ENCODE results near the gene RAD51B.

The RAD51B gene

DNA sequence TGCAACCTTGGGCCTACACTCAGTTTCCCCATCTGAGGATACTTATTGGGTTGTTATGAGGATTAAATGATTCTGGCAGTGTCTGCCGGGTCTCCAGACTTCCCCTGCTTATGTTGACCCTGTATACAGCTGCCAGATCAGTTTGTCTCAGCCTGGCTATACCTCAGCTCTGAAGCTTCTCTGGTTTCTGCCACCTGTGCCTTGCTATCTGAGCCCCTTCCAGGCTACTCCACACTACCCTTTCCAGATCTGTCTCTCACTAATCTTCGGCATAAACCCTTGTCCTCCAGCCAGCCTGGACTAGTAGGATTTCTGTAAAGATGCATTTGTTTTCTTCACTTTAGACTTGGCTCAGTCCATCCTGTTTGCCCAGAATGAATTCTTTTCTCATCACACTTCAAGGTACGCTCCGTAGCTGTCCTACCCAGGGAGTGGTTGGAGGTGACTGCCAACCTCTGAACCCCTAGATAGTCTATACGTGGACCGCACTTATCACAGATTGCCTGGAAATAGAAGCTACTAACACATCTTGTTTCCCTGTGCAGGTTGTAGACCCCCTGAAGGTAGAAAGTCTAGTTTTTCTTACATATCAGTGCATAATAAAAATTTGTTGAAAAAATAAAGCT is 422.4 kb downstream of the RAD51B start:
- no peak for TF ChIP-seq ZNF274 (IDR thresholded peaks at IDR 0.05; ENCODE audit: low read depth, low read length)
- no peak overlapping the region for H3K4me3 ChIP-seq (ENCODE audit: low read length)

DNA sequence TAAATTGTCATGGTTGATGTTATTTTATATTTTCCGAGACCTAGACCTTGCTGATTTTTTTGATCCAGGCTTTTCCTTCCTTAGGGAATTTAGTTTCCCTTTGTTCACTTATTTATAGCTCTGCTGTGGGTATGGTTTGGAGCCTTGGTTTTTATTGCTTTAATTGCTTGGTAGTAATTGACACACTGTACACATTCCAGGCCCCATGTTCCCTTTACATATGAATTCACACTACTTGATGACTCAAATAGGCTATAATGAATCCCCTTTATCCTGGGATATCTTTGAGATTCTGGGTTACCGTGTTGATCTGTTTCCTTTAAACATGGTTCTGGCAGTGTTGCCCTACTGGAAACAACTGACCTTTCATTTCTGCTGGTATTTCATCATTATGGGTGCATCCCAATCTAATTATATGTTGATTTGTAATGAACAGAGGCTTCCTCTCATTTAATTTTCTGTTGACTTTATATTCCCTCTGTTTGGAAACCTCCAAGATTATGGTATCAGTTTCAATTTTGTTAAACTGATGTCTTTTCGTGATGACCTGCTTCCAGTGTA is 424.0 kb downstream of the RAD51B start:
- no peak for TF ChIP-seq ZNF274 (IDR thresholded peaks at IDR 0.05; ENCODE audit: low read depth, low read length)

DNA sequence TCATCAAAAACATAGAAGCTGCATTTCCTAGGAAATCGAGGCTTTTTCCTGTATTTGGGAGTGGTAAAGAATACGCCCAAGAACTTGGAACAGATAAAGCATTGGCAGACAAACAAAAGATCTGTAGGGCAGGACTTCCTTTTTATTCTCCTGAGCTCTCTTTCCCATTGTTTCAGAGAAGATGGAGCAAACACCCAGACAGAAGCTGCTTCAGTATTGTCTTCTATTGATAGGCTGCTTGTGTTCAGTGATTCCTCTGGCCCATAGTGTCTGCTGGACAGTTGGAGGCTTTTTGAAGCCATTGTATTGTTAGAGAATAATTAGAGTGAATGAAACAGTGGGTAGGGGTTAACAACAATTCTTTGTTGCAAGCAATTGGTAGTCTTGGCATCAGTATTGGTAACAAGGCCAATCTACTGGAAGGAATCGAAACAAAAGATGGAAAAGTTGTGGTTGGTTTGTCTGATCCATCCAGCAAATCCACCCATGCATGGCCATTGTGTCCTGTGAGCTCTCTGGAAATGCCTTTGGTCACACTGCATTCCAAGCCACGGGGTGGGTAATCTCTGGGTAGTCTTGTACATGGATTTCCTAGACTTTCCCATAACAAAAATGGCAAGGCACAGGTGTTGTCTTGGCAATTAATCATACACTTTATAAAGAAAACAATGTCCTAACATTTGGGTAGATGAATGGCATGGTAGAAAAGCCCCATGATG is 424.8 kb downstream of the RAD51B start:
- no peak overlapping the region for H3K4me3 ChIP-seq (ENCODE audit: low read length)
- TF ChIP-seq ZNF274 (IDR thresholded peaks at IDR 0.05; ENCODE audit: low read depth, low read length), result no peak

More for the DNA sequence above, 424.0 kb downstream of the RAD51B start:
- no peak overlapping the region for H3K4me3 ChIP-seq (ENCODE audit: low read length)

DNA sequence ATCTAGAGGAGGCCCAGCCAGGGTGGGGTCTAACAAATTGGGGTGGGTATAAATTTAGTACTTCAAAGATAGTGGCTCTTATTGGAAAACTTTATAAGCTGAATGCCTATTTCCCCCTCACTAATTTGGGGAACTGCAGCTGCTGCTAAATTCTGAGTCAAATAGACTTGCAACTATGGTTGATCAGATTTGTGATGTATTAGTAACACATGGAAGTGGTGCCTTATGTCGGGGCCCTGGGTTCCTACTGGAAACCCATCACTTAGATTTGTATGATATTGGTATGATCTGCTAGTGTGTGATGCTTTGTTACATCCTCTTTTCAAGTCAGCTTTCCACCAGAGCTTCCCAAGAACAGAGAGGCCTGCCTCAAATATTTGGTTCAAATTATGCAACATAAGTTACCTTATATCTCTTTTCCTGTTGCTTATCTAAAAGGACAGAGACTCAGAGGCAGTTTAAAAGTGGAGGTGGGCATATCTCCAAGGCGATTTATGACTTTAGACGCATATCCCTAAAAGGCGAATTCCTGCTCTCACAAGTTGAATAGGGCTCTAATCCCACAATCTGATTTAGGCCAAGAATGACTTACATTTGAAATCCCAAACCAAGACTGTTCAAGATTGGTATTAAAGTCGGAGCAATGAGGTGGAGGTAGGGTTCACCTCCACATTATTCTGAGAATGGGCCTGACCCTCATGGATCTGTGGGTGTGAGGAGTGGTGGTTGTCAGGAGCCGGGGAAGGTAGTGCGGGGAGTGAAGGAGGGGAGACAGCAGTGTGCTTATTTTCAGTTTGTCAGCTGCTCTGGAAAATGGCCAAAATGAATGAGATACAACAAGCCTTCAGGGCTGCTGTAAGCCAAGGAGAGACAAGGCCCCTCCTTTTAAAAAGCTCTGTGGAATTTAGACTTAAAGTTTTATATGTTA is 425.8 kb downstream of the RAD51B start:
- no peak for TF ChIP-seq ZNF274 (IDR thresholded peaks at IDR 0.05; ENCODE audit: low read depth, low read length)
- no peak overlapping the region for H3K4me3 ChIP-seq (ENCODE audit: low read length)

DNA sequence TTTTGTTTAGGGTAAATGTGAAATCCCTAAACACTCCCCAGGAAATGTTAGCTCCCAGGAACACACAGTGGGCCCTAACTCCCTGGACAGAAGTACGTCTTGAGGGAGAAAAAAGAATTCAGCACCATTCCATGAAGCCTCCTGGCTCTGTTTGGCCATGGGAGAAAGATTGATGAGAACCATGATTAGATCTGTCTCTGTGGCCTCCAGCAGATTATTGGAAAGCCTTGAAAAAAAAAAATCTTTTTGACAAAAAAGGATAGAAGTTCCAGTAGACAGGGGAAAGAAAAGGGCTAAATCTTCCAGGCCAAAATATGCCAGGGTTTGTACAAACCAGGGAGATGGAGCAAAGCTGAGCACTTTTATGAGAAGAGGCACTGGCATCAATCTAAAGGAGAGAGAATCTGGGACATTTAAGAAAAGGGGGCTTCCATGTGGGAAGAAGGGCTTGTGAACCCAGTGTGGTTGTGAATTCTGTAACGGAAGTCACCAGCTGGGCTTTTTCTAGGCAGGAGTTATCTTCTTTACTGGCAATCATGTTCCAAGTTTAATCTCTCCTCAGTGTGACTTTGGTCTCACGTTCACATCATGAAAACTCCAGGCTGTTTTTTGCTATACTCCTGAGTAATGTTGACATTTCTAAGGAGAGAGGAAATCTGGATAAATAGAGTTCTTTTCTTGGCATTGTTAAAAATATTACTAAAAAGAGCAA is 426.7 kb downstream of the RAD51B start:
- no peak for TF ChIP-seq ZNF274 (IDR thresholded peaks at IDR 0.05; ENCODE audit: low read depth, low read length)

DNA sequence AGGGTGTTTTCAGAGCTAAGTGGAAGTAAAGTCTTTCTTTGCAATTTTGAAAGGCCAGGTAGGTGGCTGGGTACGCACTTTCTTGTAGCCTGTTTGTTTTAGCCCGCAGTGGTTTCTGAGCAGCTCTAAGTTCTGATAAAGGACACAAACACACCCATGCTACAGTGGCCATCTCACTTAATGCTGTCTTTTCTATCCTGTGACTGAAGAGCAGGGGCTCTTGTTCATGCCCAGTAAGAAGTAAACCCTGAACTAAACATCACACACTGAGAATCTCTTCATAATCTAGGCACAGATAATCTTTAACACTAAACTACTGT is 427.2 kb downstream of the RAD51B start:
- H3K4me3 ChIP-seq (ENCODE audit: low read length), result no peak overlapping the region
- TF ChIP-seq ZNF274 (IDR thresholded peaks at IDR 0.05; ENCODE audit: low read depth, low read length), result no peak

More for the DNA sequence above, 426.7 kb downstream of the RAD51B start:
- H3K4me3 ChIP-seq (ENCODE audit: low read length), result no peak overlapping the region

DNA sequence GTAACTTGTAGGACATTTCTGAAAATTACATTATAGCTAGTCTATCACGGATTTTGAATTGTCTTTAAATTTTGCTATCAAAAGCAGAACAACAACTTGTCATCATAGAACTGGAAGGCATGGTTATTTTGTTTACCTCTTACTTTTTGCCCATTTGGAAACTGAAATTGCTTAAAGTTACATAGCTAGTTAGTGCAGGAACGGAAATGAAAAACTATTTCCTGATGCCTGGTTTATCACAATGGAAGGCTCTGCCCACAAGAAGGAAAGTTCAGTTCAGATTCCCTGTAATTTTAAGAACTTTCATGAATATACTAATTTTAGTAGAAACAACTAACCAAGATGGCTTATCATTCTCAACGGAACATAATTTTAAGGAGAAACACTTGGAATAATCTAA is 427.7 kb downstream of the RAD51B start:
- no peak for TF ChIP-seq ZNF274 (IDR thresholded peaks at IDR 0.05; ENCODE audit: low read depth, low read length)
- no peak overlapping the region for H3K4me3 ChIP-seq (ENCODE audit: low read length)

DNA sequence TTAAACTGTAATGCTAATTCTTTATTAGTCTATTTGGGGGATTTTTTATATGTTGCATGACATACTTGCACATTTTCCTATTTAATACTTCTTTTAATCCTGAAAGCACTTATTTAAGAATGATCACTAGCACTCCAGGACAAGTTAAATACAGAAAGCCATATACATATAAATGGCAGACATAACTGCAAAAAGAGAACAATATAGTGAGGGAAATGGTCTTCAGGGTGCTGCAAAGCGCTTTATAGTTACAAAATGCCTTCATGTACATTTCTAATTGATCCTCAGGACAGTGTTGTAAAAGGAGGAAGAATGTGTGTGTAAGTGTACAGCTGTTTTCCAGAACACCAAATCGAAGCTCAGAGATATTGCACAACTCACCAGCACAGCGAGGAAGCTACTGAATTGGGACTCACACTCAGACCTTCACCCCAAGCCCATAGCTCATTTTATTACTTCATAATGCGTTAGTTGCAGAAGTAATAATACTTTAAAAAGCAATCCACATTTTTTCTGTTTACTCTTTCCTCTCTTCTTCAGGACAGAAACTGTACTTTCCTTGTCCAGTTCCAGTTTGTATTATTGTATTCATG is 428.2 kb downstream of the RAD51B start:
- H3K4me3 ChIP-seq (ENCODE audit: low read length), result no peak overlapping the region
- no peak for TF ChIP-seq ZNF274 (IDR thresholded peaks at IDR 0.05; ENCODE audit: low read depth, low read length)

DNA sequence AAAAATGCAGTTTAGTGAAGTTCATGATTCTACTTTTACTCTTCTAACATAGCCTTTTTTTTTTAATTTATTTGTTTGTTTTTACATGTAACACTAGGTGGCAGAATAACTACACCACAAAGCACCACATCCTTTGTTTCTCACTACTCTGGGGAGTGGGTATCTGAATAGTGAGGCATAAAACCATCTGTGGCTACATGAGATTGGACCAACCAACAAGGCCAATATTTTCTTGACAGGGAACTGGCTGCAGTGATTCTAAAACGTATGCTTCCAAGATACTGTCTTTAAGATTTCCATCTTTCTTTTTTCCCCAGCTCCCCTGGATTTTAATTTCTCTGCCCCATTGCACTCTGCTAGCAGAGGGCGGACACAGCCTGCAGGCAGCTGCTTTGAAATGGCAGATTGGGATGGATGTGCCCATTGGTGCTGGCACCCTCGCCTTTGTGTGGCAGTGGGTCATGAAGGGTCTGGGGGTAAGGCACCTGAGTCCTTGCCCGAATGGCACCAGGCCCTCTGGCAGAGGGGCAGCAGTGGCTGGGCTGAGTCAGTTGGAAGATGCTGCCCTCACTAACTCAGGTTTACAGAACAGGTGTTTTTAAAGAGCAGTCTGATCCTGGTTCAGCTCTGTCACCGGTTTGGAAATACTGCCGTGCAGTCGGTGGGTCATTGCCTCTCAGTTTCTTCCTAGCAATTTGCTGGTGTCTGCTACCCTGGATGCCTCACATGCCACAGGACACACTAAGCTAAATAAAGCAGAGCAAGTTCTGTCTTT is 429.1 kb downstream of the RAD51B start:
- no peak overlapping the region for H3K4me3 ChIP-seq (ENCODE audit: low read length)
- TF ChIP-seq ZNF274 (IDR thresholded peaks at IDR 0.05; ENCODE audit: low read depth, low read length), result no peak

DNA sequence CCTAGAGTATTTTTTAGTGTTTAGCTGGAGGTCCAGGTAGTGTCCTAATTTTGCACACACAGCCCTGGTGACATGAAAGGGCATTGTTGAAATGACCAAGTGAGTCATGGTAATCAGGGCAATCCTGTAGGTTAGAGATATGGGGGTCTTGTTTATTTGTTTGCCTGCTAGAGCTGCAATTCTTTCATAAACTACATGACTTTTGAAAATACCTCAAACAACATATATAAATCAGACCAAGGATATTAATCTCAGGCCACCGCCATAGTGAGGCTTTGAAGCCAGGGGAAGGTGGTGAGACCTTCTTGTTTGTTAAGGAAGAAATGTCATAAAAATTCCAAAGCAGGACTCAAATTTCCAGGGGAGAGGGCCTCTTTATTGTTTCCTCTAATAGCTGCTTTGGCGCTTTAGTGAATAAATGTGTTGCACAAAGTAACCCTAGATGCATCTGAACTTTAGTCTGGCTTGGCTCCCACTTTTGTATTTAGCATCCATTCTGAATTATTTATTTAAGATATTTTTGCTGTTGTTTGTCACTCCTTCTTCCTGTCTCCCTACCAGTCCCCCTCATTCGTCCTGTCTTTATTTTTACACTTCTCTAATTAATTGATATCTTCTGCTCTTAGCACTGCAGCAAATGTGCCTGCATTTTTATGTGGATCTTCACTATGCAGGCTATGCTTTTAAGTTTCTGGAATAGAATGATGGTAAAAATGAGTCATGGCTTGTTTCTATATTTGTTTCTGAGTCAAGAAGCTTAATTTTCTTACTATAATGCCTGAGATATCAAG is 430.3 kb downstream of the RAD51B start:
- no peak overlapping the region for H3K4me3 ChIP-seq (ENCODE audit: low read length)
- TF ChIP-seq ZNF274 (IDR thresholded peaks at IDR 0.05; ENCODE audit: low read depth, low read length), result no peak

DNA sequence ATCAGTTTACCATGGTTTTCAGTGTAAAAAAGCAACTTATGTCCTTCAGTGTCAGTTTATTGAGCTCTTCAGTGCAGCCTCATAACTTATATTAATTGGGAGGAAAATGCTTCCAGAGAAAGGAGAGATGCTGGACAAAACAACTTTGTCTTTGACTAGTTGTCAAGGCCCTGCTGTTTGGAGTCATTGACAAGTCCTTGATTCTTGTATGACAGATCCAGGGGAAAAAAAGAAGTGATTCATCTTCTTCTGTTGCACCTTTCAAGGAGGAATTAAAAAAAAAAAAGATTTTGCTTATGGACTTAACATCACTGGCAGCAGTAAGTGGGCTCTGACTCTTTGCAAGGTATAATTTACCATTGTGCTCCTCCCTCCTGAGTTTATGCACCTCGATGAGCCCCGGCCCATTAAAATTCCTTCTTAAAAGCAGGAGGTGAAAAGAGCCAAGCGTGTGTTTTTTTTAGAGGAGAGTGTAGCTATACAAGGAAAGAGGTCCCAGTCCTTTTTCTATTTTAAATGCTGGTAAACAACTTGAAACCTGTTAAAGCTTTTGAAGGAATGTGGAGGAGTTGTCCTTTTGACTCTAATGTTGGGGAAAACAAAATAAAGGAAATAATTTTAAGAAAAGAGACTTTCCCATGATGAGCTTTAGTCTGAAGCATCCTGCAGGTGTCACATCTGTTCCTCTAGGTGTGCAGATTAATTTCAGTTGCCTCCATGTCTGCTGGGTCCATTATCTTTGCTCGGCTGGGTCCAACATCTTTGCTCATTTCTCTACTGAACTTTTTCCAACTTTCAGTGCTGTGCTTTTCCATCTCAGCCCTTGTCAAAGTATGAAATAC is 431.6 kb downstream of the RAD51B start:
- no peak overlapping the region for H3K4me3 ChIP-seq (ENCODE audit: low read length)
- no peak for TF ChIP-seq ZNF274 (IDR thresholded peaks at IDR 0.05; ENCODE audit: low read depth, low read length)
